Stimulated activated CD4-positive, alpha-beta T cell treated with anti-CD3 and anti-CD28 coated beads, Interleukin-4, amount 100 ng/mL, for 24 hours (primary cell): Measurements from ENCODE around the gene TATDN3.
"Not testable (repeated sequence)": the region's sequence is repeated elsewhere in the genome, so short reads cannot be mapped to it uniquely, and the experiment has no call there.

ENCODE experiments used
- DNase-seq: peaks from one replicate; pipeline ENCODE4 v3.0.0-alpha.2; 2020

Gene TATDN3

GRCh38 chr1:212791676-212792395, at the start of gene TATDN3, which contains the start of gene NSL1:
Gene TATDN3 (plus strand): TSS chr1:212791894. CDS start chr1:212791922, 28 bp downstream.
Gene NSL1 (minus strand): TSS chr1:212791777. CDS start chr1:212791763, 14 bp downstream.
- peak; percentile 95 for DNase-seq

GRCh38 chr1:212743901-212744475, 47.7 kb upstream of the TATDN3 start:
- DNase-seq, result no peak

- DNase-seq, result no peak
Observed at GRCh38 chr1:212745303-212745702, 46.4 kb upstream of the TATDN3 start.

- no peak for DNase-seq
Observed at GRCh38 chr1:212746546-212746945, 45.1 kb upstream of the TATDN3 start.

GRCh38 chr1:212749821-212750535, 41.7 kb upstream of the TATDN3 start:
- no peak for DNase-seq

GRCh38 chr1:212752252-212752933, 39.3 kb upstream of the TATDN3 start:
- no peak for DNase-seq

- no peak for DNase-seq
Observed at GRCh38 chr1:212752934-212753497, 38.7 kb upstream of the TATDN3 start.

- DNase-seq, result no peak
Observed at GRCh38 chr1:212753749-212754148, 37.9 kb upstream of the TATDN3 start.

- no peak for DNase-seq
Observed at GRCh38 chr1:212754193-212754592, 37.5 kb upstream of the TATDN3 start.

- no peak for DNase-seq
Observed at GRCh38 chr1:212754680-212755079, 37.0 kb upstream of the TATDN3 start.

- no peak for DNase-seq
Observed at GRCh38 chr1:212759683-212760082, 32.0 kb upstream of the TATDN3 start.

- DNase-seq, result peak; percentile 55
Observed at GRCh38 chr1:212760126-212760823, 31.4 kb upstream of the TATDN3 start.

GRCh38 chr1:212762234-212762633, 29.5 kb upstream of the TATDN3 start:
- DNase-seq, result no peak

GRCh38 chr1:212762839-212763238, 28.9 kb upstream of the TATDN3 start:
- no peak for DNase-seq

GRCh38 chr1:212764718-212765281, 26.9 kb upstream of the TATDN3 start:
- DNase-seq, result not testable (repeated sequence)

- DNase-seq, result not testable (repeated sequence)
Observed at GRCh38 chr1:212766825-212767224, 24.9 kb upstream of the TATDN3 start.

- no peak for DNase-seq
Observed at GRCh38 chr1:212769459-212770167, 22.1 kb upstream of the TATDN3 start.

GRCh38 chr1:212771341-212771740, 20.4 kb upstream of the TATDN3 start:
- DNase-seq, result no peak

GRCh38 chr1:212773011-212773410, 18.7 kb upstream of the TATDN3 start:
- no peak for DNase-seq

- DNase-seq, result no peak
Observed at GRCh38 chr1:212774584-212774983, 17.1 kb upstream of the TATDN3 start.

GRCh38 chr1:212775241-212775640, 16.5 kb upstream of the TATDN3 start:
- no peak for DNase-seq
